Activated naive CD8-positive, alpha-beta T cell treated with anti-CD3 and anti-CD28 coated beads for 36 hours (primary cell): Measurements from ENCODE around the gene RAMACL. TPM values are rescaled to one million over a fixed set of nuclear protein-coding genes. Genes with fewer than 3 reads are reported as not detected.

Source experiments
- DNase-seq: peaks from one replicate; pipeline ENCODE4 v3.0.0; 2021
- H3K27ac Mint-ChIP-seq: one replicate; pipeline ENCODE4 v1.8.0; 2022; ENCODE audit warnings: mild to moderate bottlenecking, moderate library complexity, mixed read lengths
- H3K27me3 Mint-ChIP-seq: one replicate; pipeline ENCODE4 v1.8.0; 2022; ENCODE audit warnings: mild to moderate bottlenecking, mixed read lengths
- H3K36me3 Mint-ChIP-seq: one replicate; pipeline ENCODE4 v1.8.0; 2021; ENCODE audit warnings: mild to moderate bottlenecking, mixed read lengths
- H3K4me1 Mint-ChIP-seq: one replicate; pipeline ENCODE4 v1.8.0; 2021; ENCODE audit warnings: mixed read lengths
- H3K4me3 Mint-ChIP-seq: one replicate; pipeline ENCODE4 v1.8.0; 2022; ENCODE audit warnings: mild to moderate bottlenecking, moderate library complexity, mixed read lengths
- H3K9me3 Mint-ChIP-seq: one replicate; pipeline ENCODE4 v1.8.0; 2022; ENCODE audit warnings: mixed read lengths
- total RNA-seq, 2 experiments: library from RNA; stranded (reverse); gene quantifications; one replicate each; pipeline ENCODE4 v1.2.3, GENCODE V29; 2021

RAMACL gene
- total RNA-seq, 2 experiments from 2014 or later = 0.21 to 0.22 TPM

DNA sequence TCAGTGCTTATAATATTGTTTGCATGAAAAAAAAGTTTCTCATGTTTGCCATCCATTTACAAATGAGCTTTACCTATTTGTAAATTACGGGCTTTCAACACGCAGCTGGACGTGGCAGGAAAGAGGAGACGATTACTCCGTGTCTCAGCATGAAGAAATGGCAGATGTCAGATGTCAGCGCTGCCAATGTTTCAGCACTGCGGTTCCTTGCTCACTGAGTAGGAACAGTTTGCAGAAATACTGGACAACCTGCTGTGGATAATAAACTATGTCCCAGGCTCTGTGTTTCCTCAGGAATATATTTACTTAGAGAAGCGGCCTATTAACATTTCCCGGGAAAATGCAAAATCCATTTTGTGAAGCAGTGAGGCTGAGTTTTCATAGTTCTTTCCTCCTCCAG is 22.7 kb downstream of the RAMACL start:
- H3K9me3 Mint-ChIP-seq = peaks cover 9% of the 10 kb centered on the region
- H3K27ac Mint-ChIP-seq = no peak overlapping the region
- no peak overlapping the region for H3K4me3 Mint-ChIP-seq
- no peak for DNase-seq
- H3K36me3 Mint-ChIP-seq = no peaks in the 10 kb centered on the region
- no peaks in the 10 kb centered on the region for H3K4me1 Mint-ChIP-seq
- no peaks in the 10 kb centered on the region for H3K27me3 Mint-ChIP-seq

DNA sequence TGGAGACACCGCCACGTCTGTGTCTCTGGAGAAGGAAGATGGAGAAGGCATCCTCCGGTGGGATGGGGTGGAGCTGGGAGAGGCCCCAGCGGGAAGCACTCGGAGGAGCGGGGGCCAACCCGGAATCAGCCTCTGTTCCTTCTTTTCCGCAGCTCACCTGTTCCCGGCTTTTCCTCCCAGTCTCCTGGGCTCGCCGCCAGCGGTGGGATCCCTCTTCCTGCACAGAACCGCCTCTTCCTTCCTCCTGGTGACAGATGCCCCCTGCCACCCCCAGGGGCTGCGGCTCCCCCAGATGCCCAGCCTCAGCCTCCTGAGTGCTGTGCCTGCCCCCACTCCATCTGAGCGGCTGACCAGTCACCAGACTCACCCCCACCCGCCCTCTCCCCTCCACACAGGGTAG is 23.3 kb downstream of the RAMACL start:
- Mint-ChIP-seq H3K27me3 (no peaks in the 10 kb centered on the region), H3K27ac (no peak overlapping the region), H3K9me3 (peaks cover 9% of the 10 kb centered on the region), H3K4me1 (no peaks in the 10 kb centered on the region), H3K4me3 (no peak overlapping the region), H3K36me3 (no peaks in the 10 kb centered on the region)
- no peak for DNase-seq

DNA sequence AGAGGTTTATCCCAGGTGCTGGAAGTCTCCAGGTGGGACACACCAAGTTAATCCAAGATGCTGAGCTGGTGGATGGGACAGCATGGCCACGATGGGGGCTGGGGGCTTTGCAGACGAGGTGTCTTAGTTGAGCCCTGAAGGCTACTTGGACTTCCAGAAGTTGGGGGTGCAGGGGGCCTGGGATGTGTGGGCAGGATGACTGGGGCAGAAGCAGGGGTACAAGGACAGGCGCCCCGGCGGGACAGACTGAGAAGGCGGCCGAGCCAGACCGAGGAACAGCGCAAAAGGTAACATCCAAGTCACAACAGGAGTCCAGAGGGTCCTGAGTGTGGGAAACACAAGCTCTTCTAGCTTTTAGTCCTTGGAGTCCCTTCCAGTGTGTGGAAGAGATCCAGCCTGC is 23.8 kb downstream of the RAMACL start:
- H3K4me3 Mint-ChIP-seq = no peak overlapping the region
- no peaks in the 10 kb centered on the region for H3K4me1 Mint-ChIP-seq
- H3K27me3 Mint-ChIP-seq = peaks cover 2% of the 10 kb centered on the region
- H3K36me3 Mint-ChIP-seq = no peaks in the 10 kb centered on the region
- no peak overlapping the region for H3K27ac Mint-ChIP-seq
- peaks cover 9% of the 10 kb centered on the region for H3K9me3 Mint-ChIP-seq
- no peak for DNase-seq

DNA sequence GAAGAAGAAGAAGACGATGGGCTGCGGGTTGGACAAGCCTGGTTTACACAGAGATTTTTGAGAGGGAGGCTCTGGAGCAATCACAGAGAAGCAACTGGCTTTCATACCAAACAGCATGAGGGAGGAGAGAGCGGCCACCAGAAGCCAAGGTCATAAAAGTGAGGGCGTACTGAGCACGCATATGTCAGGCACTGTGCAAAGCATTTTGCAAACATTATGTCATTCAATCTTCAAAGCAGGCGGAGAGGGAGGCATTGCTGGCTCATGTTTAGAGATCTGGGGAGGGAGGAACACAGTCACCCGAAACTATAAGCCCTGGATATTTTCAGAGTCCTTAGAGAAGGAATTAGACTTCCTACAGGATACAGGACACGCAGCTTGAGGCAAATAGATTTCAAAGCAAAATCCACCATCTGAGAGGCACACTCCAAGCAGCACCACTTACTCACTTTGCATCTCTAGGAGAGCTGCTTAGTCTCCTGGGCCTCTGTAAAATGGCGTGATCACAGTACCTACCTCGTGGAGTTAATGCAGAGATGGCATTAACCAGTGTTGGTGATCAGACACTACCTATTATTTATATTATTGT is 24.6 kb downstream of the RAMACL start:
- Mint-ChIP-seq H3K9me3 (peaks cover 9% of the 10 kb centered on the region), H3K36me3 (no peaks in the 10 kb centered on the region), H3K4me3 (no peak overlapping the region), H3K27me3 (peaks cover 10% of the 10 kb centered on the region), H3K4me1 (peaks cover 4% of the 10 kb centered on the region), H3K27ac (no peak overlapping the region)
- no peak for DNase-seq

DNA sequence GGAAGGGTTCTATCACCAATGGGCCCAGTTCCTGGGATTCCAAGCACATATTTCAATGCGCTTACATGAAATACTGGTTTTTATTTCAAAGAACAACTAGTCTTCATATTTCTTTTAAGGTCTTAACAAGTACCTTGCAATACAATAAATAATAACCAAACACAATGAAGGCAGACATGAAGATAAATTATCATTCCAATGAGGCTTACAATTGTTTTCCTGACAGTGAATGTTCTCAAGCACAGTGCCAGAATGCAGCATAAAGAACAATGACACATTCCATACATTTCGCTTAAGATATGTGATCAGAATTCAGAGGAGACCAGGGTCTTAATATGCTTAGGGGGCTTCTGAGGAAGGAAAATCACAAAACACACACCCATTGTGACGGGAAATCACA is 26.3 kb downstream of the RAMACL start:
- H3K27ac Mint-ChIP-seq = no peak overlapping the region
- H3K9me3 Mint-ChIP-seq = peaks cover 9% of the 10 kb centered on the region

DNA sequence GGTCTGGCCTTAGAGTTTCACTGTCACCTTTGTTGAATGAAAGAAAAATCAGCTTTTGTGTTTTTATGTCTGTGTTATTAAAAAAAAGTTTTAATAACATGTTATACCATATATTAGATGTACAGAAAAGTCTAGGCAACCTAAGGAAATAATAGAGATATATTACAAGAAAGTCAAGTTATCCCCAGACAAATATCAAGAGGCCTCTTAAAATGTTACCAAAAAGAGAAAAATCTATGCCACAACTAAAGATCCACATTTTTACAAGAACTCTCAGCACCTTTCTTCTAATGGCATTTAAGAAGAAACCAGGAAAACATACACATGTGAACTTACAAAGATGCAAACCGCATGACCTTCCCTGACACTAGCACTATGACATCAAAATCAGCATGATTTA is 26.8 kb downstream of the RAMACL start:
- Mint-ChIP-seq H3K27ac (no peak overlapping the region), H3K4me3 (no peak overlapping the region), H3K4me1 (peaks cover 6% of the 10 kb centered on the region)

More for the DNA sequence above, 26.3 kb downstream of the RAMACL start:
- Mint-ChIP-seq H3K36me3 (no peaks in the 10 kb centered on the region), H3K27me3 (peaks cover 14% of the 10 kb centered on the region), H3K4me3 (no peak overlapping the region), H3K4me1 (peaks cover 6% of the 10 kb centered on the region)
- no peak for DNase-seq

DNA sequence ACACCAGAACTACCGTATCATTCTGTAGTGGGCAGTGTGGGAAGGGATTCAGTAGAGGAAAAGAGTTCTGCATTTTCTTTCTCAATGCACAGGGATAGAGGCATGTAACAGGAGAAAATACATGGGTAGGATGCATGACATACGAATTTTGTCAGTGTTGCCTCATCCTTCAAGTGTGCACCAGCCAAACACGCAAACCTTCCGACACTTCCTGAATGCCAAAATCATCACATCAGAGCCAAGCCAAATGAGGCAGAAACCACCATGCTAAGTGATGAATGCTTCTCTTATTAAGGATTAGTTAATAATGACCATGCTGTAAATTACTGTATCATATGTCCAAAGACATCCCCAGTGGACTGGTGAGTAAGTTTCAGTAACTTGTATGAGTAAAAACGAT is 27.3 kb downstream of the RAMACL start:
- Mint-ChIP-seq H3K36me3 (no peaks in the 10 kb centered on the region), H3K4me3 (no peak overlapping the region), H3K4me1 (peaks cover 6% of the 10 kb centered on the region), H3K27ac (no peak overlapping the region), H3K9me3 (peaks cover 9% of the 10 kb centered on the region), H3K27me3 (peaks cover 14% of the 10 kb centered on the region)
- no peak for DNase-seq

More for the DNA sequence above, 26.8 kb downstream of the RAMACL start:
- H3K9me3 Mint-ChIP-seq = peaks cover 9% of the 10 kb centered on the region
- no peaks in the 10 kb centered on the region for H3K36me3 Mint-ChIP-seq
- H3K27me3 Mint-ChIP-seq = peaks cover 14% of the 10 kb centered on the region
- no peak for DNase-seq

DNA sequence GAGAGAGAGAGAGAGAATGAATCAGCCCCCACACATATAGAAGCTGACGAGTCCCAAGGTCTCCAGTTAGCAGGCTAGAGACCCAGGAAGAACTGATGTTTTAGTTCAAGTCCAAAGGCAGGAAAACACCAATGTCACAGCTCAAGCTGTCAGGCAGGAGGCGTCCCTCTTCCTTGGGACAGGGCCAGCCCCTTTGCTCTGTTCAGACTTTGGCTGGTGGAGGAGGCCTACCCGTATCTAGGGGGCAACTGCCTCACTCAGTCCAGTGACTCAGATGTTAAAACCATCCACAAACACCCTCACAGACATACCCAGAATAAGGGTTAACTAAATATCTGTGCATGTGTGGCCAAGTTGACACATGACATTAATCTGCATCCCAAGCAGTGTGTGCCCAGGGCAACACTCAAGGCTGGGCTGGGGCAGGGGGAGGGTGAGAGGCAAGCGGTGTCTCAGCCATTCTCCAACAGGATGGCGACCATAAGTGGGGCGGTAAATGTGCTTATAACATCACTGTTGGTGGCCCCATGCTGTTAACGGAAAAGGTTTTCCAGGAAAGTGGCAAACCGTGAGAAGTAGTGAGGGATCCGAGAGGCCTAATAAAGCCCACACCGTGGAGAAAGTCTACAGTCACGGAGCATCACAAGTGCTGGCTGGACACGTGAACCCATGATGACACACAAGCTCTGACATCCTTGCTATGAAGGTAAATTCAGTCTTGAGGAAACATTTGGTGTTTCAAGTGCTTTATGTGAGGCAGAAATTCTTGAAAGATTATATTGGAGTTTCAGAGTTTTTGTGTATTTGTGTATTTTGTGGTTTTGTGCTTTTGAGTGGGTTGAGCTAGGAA is 28.1 kb downstream of the RAMACL start:
- no peak overlapping the region for H3K27ac Mint-ChIP-seq
- H3K4me1 Mint-ChIP-seq = peaks cover 6% of the 10 kb centered on the region
- peaks cover 14% of the 10 kb centered on the region for H3K27me3 Mint-ChIP-seq
- DNase-seq = no peak
- no peak overlapping the region for H3K4me3 Mint-ChIP-seq
- no peaks in the 10 kb centered on the region for H3K36me3 Mint-ChIP-seq
- H3K9me3 Mint-ChIP-seq = peaks cover 9% of the 10 kb centered on the region

DNA sequence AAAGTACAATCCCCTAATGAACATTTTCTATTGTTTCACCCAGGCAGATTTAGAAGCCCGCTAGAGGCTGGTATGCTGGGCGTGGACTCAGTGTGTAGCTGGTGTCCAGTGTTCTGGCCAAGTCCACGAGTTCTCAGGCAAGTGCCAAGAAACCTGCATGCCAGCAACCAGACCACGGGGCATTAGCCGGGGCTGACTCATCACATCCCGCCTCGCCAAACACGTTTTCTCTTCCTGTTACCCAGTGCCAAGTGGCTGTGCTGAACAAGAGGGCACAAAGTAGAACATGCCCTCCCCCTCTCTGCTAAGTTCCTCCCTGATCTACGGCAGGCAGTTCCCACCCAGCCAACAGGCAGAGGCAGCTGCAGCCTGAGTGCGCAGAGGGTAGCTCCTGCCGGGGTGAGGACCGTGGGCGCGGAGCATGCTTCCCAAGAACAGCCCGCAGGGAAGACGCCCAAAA is 29.6 kb downstream of the RAMACL start:
- Mint-ChIP-seq H3K9me3 (peaks cover 9% of the 10 kb centered on the region), H3K36me3 (no peaks in the 10 kb centered on the region), H3K27me3 (peaks cover 14% of the 10 kb centered on the region), H3K27ac (no peak overlapping the region), H3K4me3 (no peak overlapping the region), H3K4me1 (peaks cover 6% of the 10 kb centered on the region)
- no peak for DNase-seq

DNA sequence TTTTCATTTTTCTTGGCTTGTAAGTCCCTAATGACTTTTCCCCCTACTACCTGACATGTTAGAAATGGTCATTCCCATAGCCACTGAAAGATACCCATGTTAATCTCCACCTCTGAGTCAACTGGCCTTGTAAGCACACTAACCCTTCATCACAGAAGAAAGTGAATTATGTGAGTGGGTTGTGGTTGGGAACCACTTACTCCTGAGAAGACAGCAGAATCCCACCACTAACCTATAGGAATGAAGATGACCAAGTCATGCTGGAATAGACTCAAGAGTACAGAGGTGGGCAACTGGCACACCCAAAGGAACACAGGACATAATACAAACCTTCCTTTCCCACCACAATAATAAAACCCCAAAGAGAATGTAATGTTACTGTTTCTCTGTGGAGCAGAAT is 30.1 kb downstream of the RAMACL start:
- Mint-ChIP-seq H3K4me3 (no peak overlapping the region), H3K4me1 (peaks cover 6% of the 10 kb centered on the region), H3K36me3 (no peaks in the 10 kb centered on the region), H3K27ac (no peak overlapping the region), H3K9me3 (peaks cover 9% of the 10 kb centered on the region), H3K27me3 (peaks cover 14% of the 10 kb centered on the region)
- no peak for DNase-seq

DNA sequence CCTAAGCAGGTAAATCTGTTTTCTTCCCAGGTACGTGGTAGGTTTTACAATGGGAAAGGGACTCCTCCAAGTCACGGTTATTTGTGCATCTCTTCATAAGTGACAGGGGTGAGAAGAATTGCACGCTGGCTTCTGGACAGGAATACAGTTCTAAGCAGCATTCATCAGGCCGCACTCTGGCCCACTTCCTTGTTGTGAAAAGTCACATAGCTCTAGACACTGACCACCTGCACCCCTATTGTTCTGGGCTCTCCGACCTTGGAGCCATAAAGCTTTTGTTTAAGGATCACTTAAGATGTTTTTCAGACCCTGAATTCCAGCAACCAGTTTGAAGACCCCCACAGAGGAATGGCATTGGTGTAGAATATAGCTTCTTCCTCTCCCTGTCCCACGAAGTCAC is 31.4 kb downstream of the RAMACL start:
- no peak for DNase-seq
- no peak overlapping the region for H3K4me3 Mint-ChIP-seq
- H3K4me1 Mint-ChIP-seq = peaks cover 6% of the 10 kb centered on the region
- peaks cover 9% of the 10 kb centered on the region for H3K9me3 Mint-ChIP-seq
- H3K27ac Mint-ChIP-seq = no peak overlapping the region
- H3K27me3 Mint-ChIP-seq = peaks cover 14% of the 10 kb centered on the region
- no peaks in the 10 kb centered on the region for H3K36me3 Mint-ChIP-seq

DNA sequence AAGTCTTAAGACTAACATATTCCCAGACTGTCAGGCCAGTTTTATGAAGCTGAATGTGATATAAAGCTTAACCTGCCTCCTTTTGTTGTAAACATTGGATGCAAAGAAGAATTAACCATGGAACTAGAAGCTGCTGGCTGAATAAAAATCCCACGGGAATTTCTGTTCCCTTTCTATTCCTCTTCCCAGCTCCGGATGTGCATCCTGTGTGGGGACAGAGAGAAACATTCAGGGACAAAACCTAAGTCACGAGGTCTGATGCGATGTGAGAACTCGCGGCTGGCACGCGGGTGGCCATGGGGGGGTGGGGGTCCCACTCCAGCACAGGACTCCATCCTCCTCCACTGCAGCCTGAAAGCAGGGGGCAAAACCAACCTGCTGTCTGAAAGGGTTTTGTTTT is 32.2 kb downstream of the RAMACL start:
- H3K27me3 Mint-ChIP-seq = peaks cover 14% of the 10 kb centered on the region
- H3K4me3 Mint-ChIP-seq = no peak overlapping the region
- H3K36me3 Mint-ChIP-seq = no peaks in the 10 kb centered on the region

DNA sequence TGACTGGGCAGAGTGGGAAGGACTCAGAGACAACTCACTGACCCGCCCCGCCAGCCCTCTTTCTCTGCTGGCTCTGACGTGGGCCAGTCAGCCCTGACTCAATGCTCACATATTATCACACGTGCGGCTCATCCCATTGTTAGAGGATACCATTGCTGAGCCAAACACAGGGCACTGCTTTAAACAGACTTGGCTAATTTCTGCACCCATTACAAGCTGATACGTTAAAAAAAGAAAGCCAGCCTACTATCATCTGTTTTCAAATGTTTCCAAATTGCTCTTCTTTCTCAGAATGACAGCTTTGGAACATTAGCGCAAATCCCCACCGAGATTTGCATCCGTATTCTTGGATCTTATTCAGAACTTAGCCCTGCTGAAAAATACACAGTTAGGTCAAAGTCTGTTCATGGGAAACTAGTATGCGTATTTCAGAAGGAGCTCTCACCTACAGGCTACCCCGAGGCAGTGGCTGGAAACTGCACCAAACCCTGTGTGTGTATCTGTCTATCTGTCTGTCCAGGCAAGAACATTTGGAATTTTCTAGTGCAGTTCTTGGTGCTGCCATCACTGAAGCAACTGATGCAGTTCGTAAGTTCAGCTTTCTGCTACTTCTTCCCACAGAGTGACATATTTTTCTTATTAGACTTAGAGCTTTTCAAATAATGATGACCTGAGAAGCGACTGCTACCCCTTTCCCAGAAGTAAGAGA is 32.8 kb downstream of the RAMACL start:
- no peaks in the 10 kb centered on the region for H3K36me3 Mint-ChIP-seq
- no peak overlapping the region for H3K4me3 Mint-ChIP-seq

More for the DNA sequence above, 32.2 kb downstream of the RAMACL start:
- Mint-ChIP-seq H3K27ac (no peak overlapping the region), H3K9me3 (peaks cover 4% of the 10 kb centered on the region), H3K4me1 (peaks cover 6% of the 10 kb centered on the region)
- no peak for DNase-seq

DNA sequence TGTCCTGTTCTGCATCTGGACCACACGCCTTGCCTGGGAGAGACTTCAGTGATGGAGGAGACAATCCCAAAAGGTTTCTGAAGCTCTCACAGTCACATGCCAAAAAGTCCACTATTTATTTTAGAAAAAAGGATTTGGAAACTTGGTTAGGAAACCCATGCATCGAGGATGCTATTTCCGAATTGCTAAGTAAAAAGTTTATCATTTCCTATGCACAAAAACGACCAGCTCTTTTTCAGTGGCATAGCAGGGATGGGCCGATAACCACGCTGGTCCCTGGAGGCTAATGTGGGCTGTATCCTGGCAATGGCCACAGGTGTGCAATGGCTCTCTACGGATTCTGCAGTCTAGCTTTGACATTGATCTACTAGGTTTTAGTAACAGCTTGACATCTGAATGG is 33.9 kb downstream of the RAMACL start:
- H3K4me1 Mint-ChIP-seq = peaks cover 6% of the 10 kb centered on the region
- no peak for DNase-seq
- H3K9me3 Mint-ChIP-seq = no peaks in the 10 kb centered on the region
- H3K4me3 Mint-ChIP-seq = no peak overlapping the region
- no peaks in the 10 kb centered on the region for H3K36me3 Mint-ChIP-seq
- H3K27me3 Mint-ChIP-seq = peaks cover 11% of the 10 kb centered on the region
- H3K27ac Mint-ChIP-seq = no peak overlapping the region

More for the DNA sequence above, 32.8 kb downstream of the RAMACL start:
- DNase-seq = no peak
- Mint-ChIP-seq H3K4me1 (peaks cover 6% of the 10 kb centered on the region), H3K9me3 (no peaks in the 10 kb centered on the region), H3K27ac (no peak overlapping the region), H3K27me3 (peaks cover 14% of the 10 kb centered on the region)

DNA sequence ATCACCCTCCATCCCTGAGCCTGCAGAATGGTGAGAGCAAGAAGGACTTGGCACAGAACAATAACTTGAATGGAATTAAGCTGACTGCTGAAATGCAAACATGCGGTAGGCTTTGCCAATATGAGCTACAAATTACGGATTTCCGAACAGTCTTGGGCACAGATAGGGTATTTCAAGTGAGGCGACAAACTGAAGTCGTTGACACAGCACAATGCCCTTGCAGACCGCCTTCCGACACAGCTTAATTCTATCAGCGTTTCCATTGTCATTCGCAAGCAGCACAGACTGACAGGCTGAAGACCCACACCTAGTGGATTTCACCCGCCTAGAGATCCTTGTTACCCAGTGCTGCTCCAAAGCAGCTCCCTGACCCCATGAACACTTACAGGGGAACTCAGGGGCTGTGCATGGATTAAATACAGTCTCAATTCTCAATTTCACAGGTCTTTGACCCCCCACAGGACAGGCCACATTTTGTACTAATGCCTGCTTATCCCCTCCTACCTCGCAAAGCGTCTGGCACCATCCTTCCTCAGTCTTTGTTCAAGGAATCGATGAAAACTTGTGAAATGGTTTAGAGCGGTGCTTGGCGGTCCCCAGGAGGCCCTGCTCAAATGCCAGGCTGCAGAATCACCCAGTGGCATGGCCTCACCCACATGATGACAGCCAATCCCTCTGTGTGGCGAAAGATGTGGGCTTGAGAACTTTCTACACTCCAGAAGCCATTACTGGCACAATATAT is 34.6 kb downstream of the RAMACL start:
- peaks cover 2% of the 10 kb centered on the region for H3K4me1 Mint-ChIP-seq
- H3K4me3 Mint-ChIP-seq = no peak overlapping the region
- H3K36me3 Mint-ChIP-seq = no peaks in the 10 kb centered on the region
- no peaks in the 10 kb centered on the region for H3K9me3 Mint-ChIP-seq
- H3K27ac Mint-ChIP-seq = no peak overlapping the region
- H3K27me3 Mint-ChIP-seq = peaks cover 4% of the 10 kb centered on the region
- DNase-seq = no peak
